ENCODE data around the gene TK2.
"Not testable (repeated sequence)": the region's sequence is repeated elsewhere in the genome, so short reads cannot be mapped to it uniquely, and the experiment has no call there.

TK2 gene

DNA sequence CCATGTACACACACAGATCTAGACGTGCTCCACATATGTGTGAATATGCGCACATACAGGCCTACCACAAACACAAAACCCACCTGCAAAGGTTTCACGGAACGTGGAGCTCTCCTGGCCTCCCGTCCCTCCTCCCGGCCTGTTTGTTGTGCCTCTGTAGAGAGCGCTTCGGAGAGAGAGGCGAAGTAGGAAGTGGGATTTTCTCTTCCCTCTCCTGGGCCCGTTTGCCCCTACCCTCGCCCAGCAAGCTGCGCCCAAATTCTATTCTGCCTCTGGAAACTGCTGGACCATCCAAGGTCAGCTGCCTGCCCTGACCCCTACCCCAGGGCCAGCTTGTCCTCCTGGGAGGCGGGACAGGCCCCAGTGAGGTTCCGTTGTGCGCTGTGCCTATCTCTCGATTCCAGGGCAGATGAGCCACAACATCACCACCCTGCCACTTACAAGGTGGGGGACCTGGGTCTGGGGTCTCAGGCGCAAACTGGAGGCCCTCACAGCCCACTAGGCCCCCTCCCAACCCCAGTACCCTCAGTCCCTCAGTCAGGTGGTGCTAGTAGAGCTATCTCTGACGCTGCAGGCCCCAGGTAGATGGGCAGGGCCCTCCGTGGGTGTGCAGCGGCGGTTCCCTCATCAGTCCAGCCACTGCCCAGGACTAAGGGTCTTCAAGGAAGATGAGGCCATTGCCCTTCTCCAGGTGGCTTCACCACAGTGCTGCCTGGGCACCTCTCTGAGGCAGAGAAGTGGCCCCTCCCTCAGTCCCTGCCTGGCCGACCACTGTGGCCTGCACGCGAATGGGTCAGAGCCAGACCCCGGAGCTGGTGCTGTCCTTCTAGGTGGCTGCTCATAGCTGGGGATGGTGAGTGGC lies 68.6 kb downstream of the TK2 start:
- no peak for FAIRE-seq

- no peak for FAIRE-seq
Observed at GRCh38 chr16:66480265-66481080, 69.4 kb downstream of the TK2 start.

GRCh38 chr16:66479661-66480264 lies 70.2 kb downstream of the TK2 start:
- FAIRE-seq: no peak

DNA sequence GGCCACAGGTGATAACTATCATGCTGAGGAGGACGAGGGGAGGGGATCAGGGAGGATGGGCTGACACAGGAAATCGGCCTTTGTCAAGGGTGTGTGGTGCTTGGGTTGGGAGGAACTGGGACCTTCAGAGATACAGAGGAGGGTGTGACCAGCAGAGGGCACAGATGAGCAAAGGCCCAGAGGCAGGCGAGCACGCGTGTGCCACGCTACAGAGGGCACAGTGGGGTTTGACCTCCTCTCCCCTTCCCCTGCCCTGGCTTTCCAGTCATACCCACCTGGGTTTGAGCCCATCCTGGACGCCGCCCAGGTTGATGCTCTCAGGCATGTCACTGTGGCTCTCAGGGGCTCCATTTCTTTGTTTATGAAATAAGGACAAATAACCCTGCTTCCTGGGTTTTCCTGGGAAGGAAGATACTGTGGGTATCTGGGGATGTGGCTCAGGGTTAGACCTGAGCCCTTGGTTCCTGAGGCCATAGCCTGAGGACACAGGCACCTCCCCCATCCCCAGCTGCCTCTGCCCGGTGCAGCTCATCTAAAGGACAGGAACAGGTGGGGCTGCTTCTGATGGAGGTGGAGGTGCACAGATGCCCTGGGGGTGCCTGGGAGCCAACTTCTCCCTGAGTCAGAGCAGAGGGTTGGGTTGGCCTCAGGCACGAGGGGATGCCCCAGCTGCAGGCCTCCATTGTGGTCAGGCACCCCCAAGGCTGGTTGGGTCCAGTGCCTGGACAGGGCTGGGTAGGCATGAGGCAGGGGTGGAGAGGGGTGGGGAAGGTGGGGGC lies 71.0 kb downstream of the TK2 start:
- no peak for FAIRE-seq

DNA sequence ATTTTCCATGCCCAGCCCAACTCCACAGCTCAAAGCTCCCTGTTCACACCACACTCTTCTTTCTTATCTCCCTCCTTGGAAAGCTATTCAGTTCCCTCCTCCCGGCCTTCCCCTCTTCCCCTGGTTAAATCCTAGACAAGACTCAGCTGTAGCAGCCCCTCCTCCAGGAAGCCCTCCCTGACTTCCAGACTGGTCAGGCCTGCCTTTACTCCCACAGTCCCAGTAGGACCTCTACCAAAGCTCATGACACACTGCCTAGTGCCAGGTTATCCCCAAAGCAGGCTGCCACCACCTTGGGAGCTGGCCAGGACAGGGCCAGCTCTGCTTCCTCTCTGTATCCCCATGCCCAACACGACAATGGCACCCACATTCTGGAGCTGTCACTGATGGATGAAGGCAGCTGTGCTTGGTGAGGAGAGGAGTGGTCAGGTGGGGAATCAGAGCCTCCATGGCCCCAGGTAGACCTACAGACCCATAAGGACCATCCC lies 72.8 kb downstream of the TK2 start:
- no peak for FAIRE-seq

GRCh38 chr16:66476328-66477027 lies 73.4 kb downstream of the TK2 start:
- FAIRE-seq: no peak

GRCh38 chr16:66475232-66475631 lies 74.7 kb downstream of the TK2 start:
- FAIRE-seq: no peak

DNA sequence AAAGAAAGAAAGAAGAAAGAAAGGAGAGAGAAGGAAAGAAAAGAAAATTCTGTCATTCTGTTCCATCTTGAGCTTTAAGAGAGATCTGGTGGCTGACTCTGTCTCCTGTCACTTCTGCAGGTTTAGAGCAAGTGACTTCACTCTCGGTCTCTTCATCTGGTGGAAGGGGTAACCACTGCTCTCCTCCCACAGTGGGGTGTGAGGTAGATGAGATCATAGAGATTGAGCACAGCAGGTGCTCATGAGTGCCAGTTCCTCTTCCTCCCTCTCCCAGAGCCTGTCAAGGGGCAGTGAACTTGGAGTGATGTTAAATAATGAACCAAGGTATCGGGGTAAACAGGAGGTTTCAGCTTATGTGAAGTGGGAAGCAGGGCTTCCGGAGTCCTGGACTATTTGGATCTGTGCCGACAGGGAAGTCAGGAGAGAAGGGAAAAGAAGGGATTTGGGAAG lies 75.1 kb downstream of the TK2 start:
- no peak for FAIRE-seq

GRCh38 chr16:66473654-66474519 lies 76.0 kb downstream of the TK2 start:
- no peak for FAIRE-seq

- FAIRE-seq: no peak
Observed at GRCh38 chr16:66473051-66473571, 76.8 kb downstream of the TK2 start.

DNA sequence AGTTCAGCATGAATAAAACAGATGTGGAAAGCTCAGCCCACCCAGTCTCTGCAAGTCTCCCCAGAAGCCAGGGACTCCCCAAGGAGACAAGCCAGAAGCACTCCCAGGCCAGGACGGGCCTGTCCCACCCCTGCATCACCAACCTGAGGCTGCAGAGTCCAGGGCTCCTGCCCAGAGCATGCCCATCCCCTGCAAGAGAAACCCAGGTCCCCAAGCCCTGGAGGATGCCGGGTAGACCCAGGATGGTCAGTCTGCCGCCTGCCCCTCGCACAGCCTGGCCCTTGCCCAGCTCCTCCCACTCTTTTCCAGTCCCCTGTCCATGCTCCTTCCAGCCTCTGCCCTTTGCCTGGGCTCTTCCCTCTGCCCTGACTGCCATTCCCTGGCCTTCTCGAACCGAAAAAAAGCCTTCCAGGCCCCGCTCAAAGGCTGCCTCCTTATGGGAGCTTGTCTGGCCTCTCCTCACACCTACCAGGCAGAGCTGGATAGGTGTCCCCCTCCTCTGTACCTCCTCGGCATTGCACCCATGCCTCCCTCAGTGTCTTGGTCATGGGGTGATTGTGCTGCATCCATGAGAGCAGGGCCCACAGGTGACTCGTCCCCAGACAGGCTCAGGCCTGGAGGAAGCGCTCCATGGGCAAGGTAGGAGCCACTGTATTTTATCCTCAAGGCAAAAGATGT lies 78.1 kb downstream of the TK2 start:
- no peak for FAIRE-seq

- no peak for FAIRE-seq
Observed at GRCh38 chr16:66471264-66471663, 78.7 kb downstream of the TK2 start.

DNA sequence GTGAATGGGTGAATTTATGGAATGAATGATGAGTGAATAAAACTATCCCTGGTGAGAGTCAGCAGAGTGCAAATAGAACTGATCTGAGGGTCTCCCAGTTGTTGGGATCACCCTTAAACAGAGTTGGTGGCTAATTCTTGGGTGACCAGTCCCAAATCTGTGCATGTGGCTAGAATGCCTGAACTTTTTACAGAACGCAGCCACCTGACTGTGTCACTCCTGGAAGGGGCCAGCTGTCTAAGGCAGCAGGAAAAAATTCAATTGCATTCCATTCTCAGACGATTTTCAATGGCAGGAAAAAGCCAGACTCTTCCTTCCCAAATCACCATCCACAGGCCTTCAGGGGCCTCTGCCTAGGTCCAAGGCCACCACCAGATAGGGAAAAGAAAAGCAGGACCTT lies 79.4 kb downstream of the TK2 start:
- FAIRE-seq: no peak

- no peak for FAIRE-seq
Observed at GRCh38 chr16:66469947-66470546, 79.9 kb downstream of the TK2 start.

GRCh38 chr16:66469291-66469946 lies 80.5 kb downstream of the TK2 start:
- FAIRE-seq: no peak

DNA sequence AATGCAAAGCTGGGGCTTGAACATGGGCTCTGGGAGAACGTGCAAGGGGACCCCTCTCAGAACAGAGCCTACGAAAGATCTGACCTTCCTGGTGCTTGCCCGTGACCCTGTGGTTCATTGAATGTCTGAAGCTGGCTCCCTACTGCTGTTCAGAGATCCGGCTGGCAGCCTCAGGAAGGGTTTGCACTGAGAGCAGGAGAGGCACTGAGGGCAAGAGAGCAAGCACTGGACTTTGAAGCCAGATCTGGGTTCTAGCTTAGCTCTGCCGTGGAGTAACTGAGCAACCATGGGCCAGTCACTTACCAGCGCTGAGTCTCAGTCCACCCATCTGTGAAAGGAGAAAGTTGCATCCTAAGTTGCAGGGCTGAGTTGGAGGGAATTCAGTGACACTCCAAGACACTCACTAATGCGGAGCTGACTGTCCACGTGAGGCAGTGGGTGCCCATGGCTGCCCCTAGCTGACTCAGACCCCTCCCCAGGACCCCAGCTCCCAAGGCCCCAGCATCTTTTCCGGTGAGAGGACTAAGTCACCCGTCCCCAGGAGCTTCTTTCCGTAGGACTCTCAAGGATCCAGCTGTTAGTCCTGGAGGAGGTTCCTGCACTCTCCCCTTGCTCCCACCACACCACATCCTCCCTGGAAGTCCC lies 81.5 kb downstream of the TK2 start:
- no peak for FAIRE-seq

GRCh38 chr16:66467611-66468010 lies 82.3 kb downstream of the TK2 start:
- no peak for FAIRE-seq

DNA sequence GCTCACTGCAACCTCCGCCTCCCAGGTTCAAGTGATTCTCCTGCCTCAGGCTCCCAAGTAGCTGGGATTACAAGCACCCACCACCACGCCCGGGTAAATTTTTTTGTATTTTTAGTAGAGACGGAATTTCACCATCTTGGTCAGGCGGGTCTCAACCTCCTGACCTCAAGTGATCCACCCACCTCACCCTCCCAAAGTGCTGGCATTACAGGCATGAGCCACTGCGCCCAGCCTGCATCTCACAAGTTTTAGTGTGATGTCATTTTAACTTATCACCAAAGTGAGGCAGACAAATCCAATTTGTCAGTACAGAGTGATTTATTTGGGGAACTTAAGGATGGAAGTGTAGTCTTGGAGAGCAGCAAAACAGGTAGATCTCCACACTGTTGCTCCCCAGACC lies 83.3 kb downstream of the TK2 start:
- not testable (repeated sequence) for FAIRE-seq

DNA sequence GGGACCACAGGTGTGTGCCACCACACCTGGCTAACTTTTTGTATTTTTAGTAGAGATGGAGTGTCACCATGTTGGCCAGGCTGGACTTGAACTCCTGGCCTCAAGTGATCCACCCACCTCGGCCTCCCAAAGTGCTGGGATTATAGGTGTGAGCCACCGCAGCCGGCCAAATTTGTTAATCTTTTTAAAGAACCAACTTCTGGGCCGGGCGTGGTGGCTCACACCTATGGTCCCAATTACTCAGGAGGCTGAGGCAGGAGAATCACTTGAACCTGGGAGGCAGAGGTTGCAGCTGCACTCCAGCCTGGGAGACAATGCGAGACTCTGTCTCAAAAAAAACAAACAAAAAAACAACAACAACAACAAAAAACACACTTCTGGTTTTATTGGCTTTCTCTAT lies 84.0 kb downstream of the TK2 start:
- FAIRE-seq: not testable (repeated sequence)
